CD4-positive, alpha-beta T cell treated with Interleukin-2 at 100 ng/mL for 4 hours (primary cell): ENCODE results near the gene EVA1B.

Experiments used
- DNase-seq: peaks from one replicate; pipeline ENCODE4 v3.0.0-alpha.2; 2020; ENCODE audit warnings: low spot score

The EVA1B gene

GRCh38 chr1:36309397-36309796, 14.0 kb downstream of the EVA1B start:
- DNase-seq = no peak

DNA sequence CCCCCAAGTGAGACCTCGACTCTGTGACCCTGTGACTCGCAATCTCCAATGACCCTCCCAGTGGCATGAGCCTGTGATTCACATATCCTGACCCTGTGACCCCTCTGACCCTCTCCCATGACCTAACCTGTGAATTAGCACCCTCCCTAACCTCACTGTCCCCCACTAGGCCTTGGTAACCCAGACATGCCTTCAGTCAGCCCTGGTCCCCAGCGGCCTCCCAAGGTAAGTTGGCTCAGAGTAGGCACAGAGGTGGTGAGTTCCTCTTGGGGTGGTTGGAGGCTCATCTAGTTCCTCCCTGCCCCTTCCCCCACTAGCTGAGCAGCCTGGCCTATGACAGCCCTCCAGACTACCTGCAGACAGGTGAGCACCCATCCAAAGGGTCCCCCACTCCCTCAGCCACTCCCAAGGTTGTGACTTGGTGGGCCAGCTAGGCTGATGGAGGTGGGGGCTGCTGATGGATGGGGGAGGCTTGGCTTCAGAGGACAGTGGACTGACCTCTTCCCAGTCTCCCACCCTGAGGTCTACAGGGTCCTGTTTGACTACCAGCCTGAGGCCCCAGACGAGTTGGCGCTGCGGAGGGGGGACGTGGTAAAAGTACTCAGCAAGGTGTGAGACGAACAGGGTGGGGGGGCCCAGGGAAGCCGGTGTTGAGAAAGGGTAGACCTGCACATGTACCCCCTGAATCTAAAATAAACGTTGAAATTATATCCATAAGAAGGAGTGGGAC, 15.7 kb downstream of the EVA1B start:
- DNase-seq = no peak

DNA sequence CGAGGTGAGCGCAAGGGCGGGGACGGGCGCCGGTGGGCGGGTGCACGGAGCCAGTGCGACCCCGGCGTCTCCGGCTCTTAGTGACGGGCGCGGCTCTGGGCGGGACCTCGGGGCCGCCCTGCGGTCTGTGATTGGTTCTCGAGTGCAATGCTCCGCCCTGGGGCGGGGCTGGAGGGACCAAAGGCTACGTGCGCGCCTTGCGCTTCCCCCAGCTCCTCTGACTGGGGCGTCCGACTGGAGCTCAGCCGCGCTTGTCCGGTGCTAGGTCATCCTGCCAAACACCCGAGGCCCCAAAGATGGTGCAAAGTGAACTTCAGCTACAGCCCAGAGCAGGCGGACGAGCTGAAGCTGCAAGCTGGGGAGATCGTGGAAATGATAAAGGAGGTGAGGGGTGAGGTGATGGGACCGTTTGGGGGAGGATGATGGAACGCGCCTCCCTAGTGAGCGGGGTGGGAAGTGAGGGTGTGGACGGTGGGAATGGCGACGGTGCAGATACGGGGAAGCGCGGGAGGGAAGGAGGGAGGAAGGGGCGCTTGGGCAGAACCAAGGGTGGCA, 16.5 kb downstream of the EVA1B start:
- DNase-seq = peak; percentile 95

DNA sequence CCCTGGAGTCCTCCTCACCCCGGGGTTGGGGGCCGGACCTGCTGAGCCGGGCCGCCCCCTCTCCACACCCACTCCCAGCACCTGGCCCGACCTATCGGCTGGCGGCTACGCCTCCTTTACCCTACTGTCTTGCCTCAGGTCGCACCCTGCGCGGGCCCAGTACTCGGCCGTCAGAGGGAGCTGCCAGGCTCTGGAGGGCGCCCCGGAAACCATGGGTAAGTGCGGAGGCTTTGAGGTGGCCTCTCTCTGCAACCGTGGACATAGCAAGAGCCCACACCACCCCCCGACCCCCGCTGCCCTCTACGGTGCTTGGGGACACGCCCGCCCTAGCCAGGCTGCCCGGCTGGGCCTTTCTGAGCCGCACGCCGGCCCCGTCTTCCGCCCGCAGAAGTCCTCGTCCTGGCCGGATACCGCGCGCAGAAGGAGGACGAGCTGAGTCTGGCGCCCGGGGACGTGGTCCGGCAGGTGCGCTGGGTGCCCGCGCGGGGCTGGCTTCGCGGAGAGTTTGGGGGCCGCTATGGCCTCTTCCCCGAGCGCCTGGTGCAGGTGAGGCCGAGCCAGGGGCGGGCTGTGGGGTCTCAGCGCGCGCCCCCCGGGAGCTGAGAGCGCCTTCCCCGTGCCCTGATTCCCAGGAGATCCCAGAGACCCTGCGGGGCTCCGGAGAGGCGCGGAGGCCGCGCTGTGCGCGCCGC, 17.1 kb downstream of the EVA1B start, which contains the start of gene SH3D21:
Gene SH3D21 (plus strand): TSS at position 159 of the 692 bp plus-strand sequence. CDS start 53 bp downstream, at position 212.
- DNase-seq = peak; percentile 50

GRCh38 chr1:36305915-36306209, 17.6 kb downstream of the EVA1B start:
- DNase-seq = no peak

GRCh38 chr1:36304970-36305914, 18.2 kb downstream of the EVA1B start:
- no peak for DNase-seq

- DNase-seq = no peak
Observed at GRCh38 chr1:36304521-36304920, 18.9 kb downstream of the EVA1B start.

GRCh38 chr1:36303650-36304360, 19.6 kb downstream of the EVA1B start:
- no peak for DNase-seq

GRCh38 chr1:36303244-36303643, 20.2 kb downstream of the EVA1B start:
- no peak for DNase-seq

DNA sequence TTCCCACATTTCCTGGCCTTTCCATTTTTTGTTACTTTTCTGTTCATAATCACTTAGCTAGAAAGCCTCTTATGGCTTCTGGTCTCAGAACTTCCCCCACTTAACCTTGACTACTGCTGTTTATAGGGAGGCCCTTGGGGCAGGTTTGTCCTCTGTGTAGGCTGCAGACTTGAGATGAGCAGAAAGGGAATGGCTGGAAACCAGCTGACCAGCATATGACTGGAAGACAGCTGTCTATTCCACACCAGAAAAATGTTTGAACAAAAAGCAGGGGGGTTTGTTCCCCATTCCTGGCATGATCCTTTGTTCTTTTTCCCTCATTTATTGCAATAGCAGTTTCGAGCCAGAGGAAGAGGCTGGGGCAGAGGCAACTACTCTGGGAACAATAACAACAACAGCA, 22.2 kb downstream of the EVA1B start:
- no peak for DNase-seq

DNA sequence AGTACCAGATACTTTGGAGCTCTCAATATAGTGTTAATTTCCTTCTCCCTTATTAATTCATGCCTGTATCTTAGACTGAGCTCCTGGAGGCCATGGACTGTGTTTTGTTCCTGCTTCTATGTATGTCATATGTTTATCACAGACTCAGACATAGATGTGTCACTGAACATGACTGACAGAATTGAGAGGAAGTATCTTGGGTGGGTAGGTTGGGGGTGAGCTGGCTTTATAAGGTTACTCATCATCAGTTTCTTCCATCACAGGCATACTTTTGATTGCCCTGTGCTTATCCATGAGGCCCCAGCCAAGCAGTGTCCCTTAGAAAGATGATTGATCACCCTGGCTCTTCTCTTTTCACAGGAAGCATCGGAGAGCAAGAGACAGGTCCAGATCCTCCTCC, 22.9 kb downstream of the EVA1B start:
- DNase-seq = peak; percentile 11

DNA sequence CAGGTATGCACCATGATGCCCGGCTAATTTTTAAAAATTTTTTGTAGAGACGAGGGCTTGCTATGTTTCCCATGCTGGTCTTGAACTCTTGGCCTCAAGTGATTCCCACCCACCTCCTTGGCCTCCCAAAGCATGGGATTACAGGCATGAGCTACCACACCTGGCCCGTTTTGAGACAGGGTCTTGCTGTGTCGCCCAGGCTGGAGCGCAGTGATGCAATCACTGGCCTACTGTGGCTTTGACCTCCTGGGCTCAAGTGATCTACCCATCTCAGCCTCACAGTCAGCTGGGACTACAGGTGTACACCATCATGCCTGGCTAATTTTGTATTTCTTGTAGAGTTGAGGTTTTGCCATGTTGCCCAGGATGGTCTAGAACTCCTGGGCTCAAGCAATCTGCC, 24.8 kb downstream of the EVA1B start:
- DNase-seq = no peak

GRCh38 chr1:36297062-36297461, 26.4 kb downstream of the EVA1B start:
- DNase-seq = no peak

- DNase-seq = no peak
Observed at GRCh38 chr1:36295390-36295789, 28.1 kb downstream of the EVA1B start.

- no peak for DNase-seq
Observed at GRCh38 chr1:36287595-36287994, 35.9 kb downstream of the EVA1B start.

GRCh38 chr1:36286802-36287201, 36.6 kb downstream of the EVA1B start:
- no peak for DNase-seq

GRCh38 chr1:36285443-36286101, 37.9 kb downstream of the EVA1B start:
- DNase-seq = peak; percentile 81

- no peak for DNase-seq
Observed at GRCh38 chr1:36284517-36284916, 38.9 kb downstream of the EVA1B start.

- DNase-seq = no peak
Observed at GRCh38 chr1:36284061-36284460, 39.4 kb downstream of the EVA1B start.

DNA sequence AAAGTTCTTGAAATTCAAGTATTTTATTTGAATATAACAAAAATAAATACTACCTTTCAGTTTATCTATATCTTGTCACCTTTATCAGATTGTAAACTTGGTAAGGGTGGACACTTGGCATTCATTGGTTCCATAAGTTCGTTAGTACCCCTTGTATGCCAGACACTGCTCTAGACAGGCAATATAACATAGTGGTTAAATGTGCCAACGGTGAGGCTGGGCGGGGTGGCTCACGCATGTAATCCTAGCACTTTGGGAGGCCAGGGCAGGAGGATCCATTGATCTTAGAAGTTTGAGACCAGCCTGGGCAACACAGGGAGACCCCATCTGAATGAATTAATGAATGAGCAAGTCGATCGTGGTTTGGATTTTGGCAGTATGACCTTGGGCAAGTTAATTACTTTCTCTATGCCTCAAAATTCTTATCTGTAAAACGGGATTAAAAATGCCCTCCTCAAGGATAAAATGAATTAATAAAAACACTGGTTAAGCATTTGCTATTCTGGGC, 43.6 kb downstream of the EVA1B start:
- no peak for DNase-seq
